ENCODE results near the gene MOB1A.

GRCh38 chr2:74198461-74199274 is 20.0 kb upstream of the MOB1A start, which contains the start of gene MTHFD2:
- TF ChIP-seq EZH2 (IDR thresholded peaks at IDR 0.05) (no peak), POLR2AphosphoS5 (IDR thresholded peaks at IDR 0.05; ENCODE audit: borderline replicate concordance, low read depth, low read length) (peak; percentile 98), FOXP2 (optimal IDR thresholded peaks at IDR 0.05; ENCODE audit: control extremely low read depth, extremely low read length, insufficient read depth) (no peak)
